Sigmoid colon (tissue), 7 donors: ENCODE measurements around the gene TRIM75. TPM values are rescaled to one million over a fixed set of nuclear protein-coding genes. Genes with fewer than 3 reads are reported as not detected.

Experiments used
- DNase-seq: peaks from one replicate; pipeline ENCODE4 v3.0.0-alpha.2; 2019
- H3K27ac ChIP-seq, 4 donors: fragments of 200-600 bp; sonication (generic); one replicate each; pipeline ENCODE4 v1.5.1; 2016 to 2019; ENCODE audit warnings: mild to moderate bottlenecking in 1 of 4
- H3K27me3 ChIP-seq, 3 donors: fragments of 200-600 bp; sonication (generic); one replicate each; pipeline ENCODE4 v1.5.1; 2019; ENCODE audit warnings: mild to moderate bottlenecking in 1 of 3
- H3K36me3 ChIP-seq, 4 donors: fragments of 200-600 bp; sonication (generic); one replicate each; pipeline ENCODE4 v1.5.1; 2016 to 2019
- H3K4me1 ChIP-seq, 4 donors: fragments of 200-600 bp; sonication (generic); one replicate each; pipeline ENCODE4 v1.5.1; 2017 to 2019
- H3K4me3 ChIP-seq, 4 donors: fragments of 200-600 bp; sonication (generic); one replicate each; pipeline ENCODE4 v1.5.1; 2017 to 2019; ENCODE audit warnings: mild to moderate bottlenecking in 2 of 4, moderate library complexity in 1 of 4
- H3K9me3 ChIP-seq, 4 donors: fragments of 200-600 bp in 3 of 4; sonication (generic) in 3 of 4; one replicate each; pipeline versions ENCODE4 v1.5.1 to v1.6.1; 2013 to 2019
- EP300 ChIP-seq, 4 donors: sonication (generic); formaldehyde crosslinking; IDR thresholded peaks; one replicate each; pipeline ENCODE4 v1.6.1; 2017; ENCODE audit warnings: antibody characterized with exemption in 4 of 4
- POLR2A ChIP-seq, 2 donors: fragments of 450-650 bp; IDR thresholded peaks; one replicate each; pipeline ENCODE4 v1.6.1; 2016; ENCODE audit warnings: antibody characterized with exemption in 2 of 2, mild to moderate bottlenecking in 2 of 2, moderate library complexity in 2 of 2
- POLR2AphosphoS5 ChIP-seq, 4 donors: sonication (generic); formaldehyde crosslinking; IDR thresholded peaks; one replicate each; pipeline ENCODE4 v1.6.1; 2017; ENCODE audit warnings: antibody characterized with exemption in 4 of 4
- WGBS, 2 donors: extraction: QIAGEN DNeasy Blood & Tissue Kit; methylation state at CpG; one replicate each; pipeline ENCODE4 v1.1.7; 2013; 5-methylcytosine and 5-hydroxymethylcytosine counted together
- intact Hi-C: fragments of 100-400 bp; cut with DNase I; formaldehyde crosslinking; loops from one replicate; pipeline ENCODE4 v1.15.1; 2023
- polyA plus RNA-seq, 3 donors: library from polyadenylated mRNA; stranded (reverse); fragments of 200-250 nt; gene quantifications; one replicate each; pipeline ENCODE4 v1.2.3, GENCODE V29; 2013
- total RNA-seq, 4 donors: library from RNA; depleted of rRNA; stranded (reverse); fragments of >200 nt; gene quantifications; one replicate each; pipeline ENCODE4 v1.1.0, GENCODE V29; 2016
- TF ChIP-seq, protein P1 (sequence below), 4 experiments: fragments of 450-650 bp in 3 of 4; fragments of 200-600 bp in 1 of 4; IDR thresholded peaks; one replicate each; pipeline ENCODE4 v1.5.1; 2016 to 2019; ENCODE audit warnings: antibody characterized with exemption in 4 of 4, mild to moderate bottlenecking in 3 of 4, moderate library complexity in 2 of 4
- donor health status: healthy with polysubstance abuse.
- donor health status: Bipolar disorder and iron deficiency.
- donor health status: healthy.

The TRIM75 gene
- total and polyA plus RNA-seq, 7 donors = not detected

- intact Hi-C loops = no loop called here
- Histone ChIP-seq H3K36me3 (no peaks in the 10 kb centered on the region), H3K27me3 (no peaks in the 10 kb centered on the region), H3K4me1 (no peaks in the 10 kb centered on the region), H3K4me3 (no peak overlapping the region), H3K9me3 (no peaks in the 10 kb centered on the region), H3K27ac (no peak overlapping the region)
- no peak for DNase-seq
- TF ChIP-seq, protein P1, sequence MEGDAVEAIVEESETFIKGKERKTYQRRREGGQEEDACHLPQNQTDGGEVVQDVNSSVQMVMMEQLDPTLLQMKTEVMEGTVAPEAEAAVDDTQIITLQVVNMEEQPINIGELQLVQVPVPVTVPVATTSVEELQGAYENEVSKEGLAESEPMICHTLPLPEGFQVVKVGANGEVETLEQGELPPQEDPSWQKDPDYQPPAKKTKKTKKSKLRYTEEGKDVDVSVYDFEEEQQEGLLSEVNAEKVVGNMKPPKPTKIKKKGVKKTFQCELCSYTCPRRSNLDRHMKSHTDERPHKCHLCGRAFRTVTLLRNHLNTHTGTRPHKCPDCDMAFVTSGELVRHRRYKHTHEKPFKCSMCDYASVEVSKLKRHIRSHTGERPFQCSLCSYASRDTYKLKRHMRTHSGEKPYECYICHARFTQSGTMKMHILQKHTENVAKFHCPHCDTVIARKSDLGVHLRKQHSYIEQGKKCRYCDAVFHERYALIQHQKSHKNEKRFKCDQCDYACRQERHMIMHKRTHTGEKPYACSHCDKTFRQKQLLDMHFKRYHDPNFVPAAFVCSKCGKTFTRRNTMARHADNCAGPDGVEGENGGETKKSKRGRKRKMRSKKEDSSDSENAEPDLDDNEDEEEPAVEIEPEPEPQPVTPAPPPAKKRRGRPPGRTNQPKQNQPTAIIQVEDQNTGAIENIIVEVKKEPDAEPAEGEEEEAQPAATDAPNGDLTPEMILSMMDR (IDR thresholded peaks at IDR 0.05) = no peak
- WGBS, 2 donors = 84 to 86% methylated on average over 5 of the region's 5 CpGs
Measured at GRCh38 chr4:165009493-165010227, 44.0 kb upstream of the TRIM75 start.

- WGBS, 2 donors = 81 to 90% methylated on average over 2 of the region's 2 CpGs
Measured at GRCh38 chr4:165010487-165010886, 43.2 kb upstream of the TRIM75 start.

GRCh38 chr4:165010991-165011390 is 42.7 kb upstream of the TRIM75 start:
- WGBS, 2 donors = 87 to 91% methylated on average over 8 of the region's 8 CpGs
- Histone ChIP-seq H3K4me3 (no peak overlapping the region), H3K27me3 (no peaks in the 10 kb centered on the region), H3K4me1 (no peaks in the 10 kb centered on the region), H3K27ac (no peak overlapping the region), H3K36me3 (no peaks in the 10 kb centered on the region), H3K9me3 (no peaks in the 10 kb centered on the region)
- no peak for DNase-seq
- intact Hi-C loops = no loop called here
- TF ChIP-seq POLR2A (IDR thresholded peaks at IDR 0.05) (no peak), POLR2AphosphoS5 (IDR thresholded peaks at IDR 0.05) (no peak), EP300 (IDR thresholded peaks at IDR 0.05) (no peak)
- TF ChIP-seq, protein P1 (IDR thresholded peaks at IDR 0.05) = no peak

More at GRCh38 chr4:165010487-165010886, 43.2 kb upstream of the TRIM75 start:
- no peak for DNase-seq
- TF ChIP-seq POLR2AphosphoS5 (IDR thresholded peaks at IDR 0.05) = no peak
- no peak for TF ChIP-seq POLR2A (IDR thresholded peaks at IDR 0.05)
- TF ChIP-seq, protein P1 (IDR thresholded peaks at IDR 0.05) = no peak
- TF ChIP-seq EP300 (IDR thresholded peaks at IDR 0.05) = no peak
- Histone ChIP-seq H3K4me1 (no peaks in the 10 kb centered on the region), H3K4me3 (no peak overlapping the region), H3K27ac (no peak overlapping the region), H3K36me3 (no peaks in the 10 kb centered on the region), H3K27me3 (no peaks in the 10 kb centered on the region), H3K9me3 (no peaks in the 10 kb centered on the region)
- intact Hi-C loops = no loop called here

DNA sequence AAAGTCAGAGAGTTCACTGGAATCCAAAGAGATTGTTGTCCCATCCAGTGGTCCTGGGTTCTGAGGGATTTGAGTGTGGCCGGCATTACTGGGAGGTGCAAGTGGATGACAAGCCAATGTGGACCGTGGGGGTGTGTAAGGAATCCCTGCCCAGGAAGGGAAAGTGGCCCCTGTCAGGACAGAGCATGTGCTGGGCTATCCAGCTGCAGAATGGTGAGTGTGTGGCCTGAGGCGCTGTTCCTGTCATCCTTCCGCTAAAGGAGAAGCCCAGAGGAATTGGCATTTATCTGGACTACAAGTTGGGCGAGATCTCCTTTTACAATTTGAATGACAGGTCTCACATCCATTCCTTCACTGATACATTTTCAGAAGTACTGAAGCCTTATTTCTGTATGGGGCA is 42.3 kb upstream of the TRIM75 start:
- H3K9me3 ChIP-seq = no peaks in the 10 kb centered on the region
- H3K27me3 ChIP-seq = no peaks in the 10 kb centered on the region
- no peak overlapping the region for H3K27ac ChIP-seq
- WGBS, 2 donors = 84 to 86% methylated on average over 5 of the region's 5 CpGs
- H3K4me3 ChIP-seq = no peak overlapping the region
- intact Hi-C loops = no loop called here
- no peak for DNase-seq
- H3K4me1 ChIP-seq = no peaks in the 10 kb centered on the region
- H3K36me3 ChIP-seq = no peaks in the 10 kb centered on the region
- TF ChIP-seq POLR2A (IDR thresholded peaks at IDR 0.05) (no peak), POLR2AphosphoS5 (IDR thresholded peaks at IDR 0.05) (no peak), EP300 (IDR thresholded peaks at IDR 0.05) (no peak)
- TF ChIP-seq, protein P1 (IDR thresholded peaks at IDR 0.05) = no peak

- Histone ChIP-seq H3K27me3 (no peaks in the 10 kb centered on the region), H3K4me1 (no peaks in the 10 kb centered on the region), H3K36me3 (no peaks in the 10 kb centered on the region), H3K27ac (no peak overlapping the region), H3K4me3 (no peak overlapping the region), H3K9me3 (no peaks in the 10 kb centered on the region)
- DNase-seq = no peak
- intact Hi-C loops = no loop called here
- no peak for TF ChIP-seq POLR2AphosphoS5 (IDR thresholded peaks at IDR 0.05)
- TF ChIP-seq, protein P1 (IDR thresholded peaks at IDR 0.05) = no peak
- no peak for TF ChIP-seq EP300 (IDR thresholded peaks at IDR 0.05)
- no peak for TF ChIP-seq POLR2A (IDR thresholded peaks at IDR 0.05)
Measured at GRCh38 chr4:165013691-165014090, 40.0 kb upstream of the TRIM75 start.
